Suppressor macrophage treated with lipopolysaccharide for 1 hour (primary cell): ENCODE results near the gene AKR1C2.
"Not testable (repeated sequence)": the region's sequence is repeated elsewhere in the genome, so short reads cannot be mapped to it uniquely, and the experiment has no call there.

Experiments
- DNase-seq, 3 donors: peaks; one replicate each; pipeline ENCODE4 v3.0.0-alpha.2; 2020 to 2022

Gene AKR1C2

GRCh38 chr10:5023177-5023805 lies 19.6 kb upstream of the AKR1C2 start:
- peak in 2 of 3 donors; percentile 20 to 21 for DNase-seq

GRCh38 chr10:5021624-5022290 lies 18.1 kb upstream of the AKR1C2 start:
- DNase-seq: peak; percentile 32 to 57 (median 34)

DNA sequence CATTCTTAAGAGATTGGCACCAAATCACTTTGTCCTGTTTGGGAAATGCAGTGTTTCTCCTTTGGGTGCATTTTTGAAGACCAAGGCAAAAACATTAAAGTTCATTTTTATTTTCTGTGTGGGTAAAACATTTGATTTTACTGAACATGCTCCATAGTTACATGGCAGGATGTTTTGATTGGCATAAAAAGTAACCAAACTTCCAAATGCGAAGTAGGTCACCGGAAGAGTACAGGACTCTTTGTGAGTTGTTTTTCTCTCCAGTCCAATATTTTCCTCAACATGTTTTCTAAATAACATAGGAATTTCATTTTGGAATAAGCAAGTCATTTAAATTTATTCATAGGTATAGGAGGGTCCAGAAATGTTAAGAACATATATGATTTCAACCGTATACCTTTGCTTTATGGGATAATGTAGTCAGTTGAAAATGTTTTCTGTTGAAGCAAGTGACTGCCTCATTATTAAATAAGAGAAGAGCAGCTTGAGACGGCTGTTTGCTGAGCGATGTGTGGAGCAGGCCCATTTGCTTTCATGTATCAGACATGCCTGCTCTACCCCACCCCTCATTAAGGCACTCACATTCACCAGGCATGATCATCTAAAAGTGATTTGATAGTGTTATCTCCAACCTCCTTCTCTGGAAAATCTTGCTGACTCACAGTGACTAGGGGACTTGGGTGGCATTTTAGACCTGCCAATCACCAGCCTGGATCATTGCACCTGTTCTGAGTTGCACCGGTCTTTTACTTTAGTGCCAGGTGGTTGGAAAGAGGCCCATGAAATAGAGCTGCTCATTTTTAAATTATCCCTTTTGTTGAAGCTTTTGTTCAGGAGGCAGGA lies 16.3 kb upstream of the AKR1C2 start:
- not testable (repeated sequence) for DNase-seq

DNA sequence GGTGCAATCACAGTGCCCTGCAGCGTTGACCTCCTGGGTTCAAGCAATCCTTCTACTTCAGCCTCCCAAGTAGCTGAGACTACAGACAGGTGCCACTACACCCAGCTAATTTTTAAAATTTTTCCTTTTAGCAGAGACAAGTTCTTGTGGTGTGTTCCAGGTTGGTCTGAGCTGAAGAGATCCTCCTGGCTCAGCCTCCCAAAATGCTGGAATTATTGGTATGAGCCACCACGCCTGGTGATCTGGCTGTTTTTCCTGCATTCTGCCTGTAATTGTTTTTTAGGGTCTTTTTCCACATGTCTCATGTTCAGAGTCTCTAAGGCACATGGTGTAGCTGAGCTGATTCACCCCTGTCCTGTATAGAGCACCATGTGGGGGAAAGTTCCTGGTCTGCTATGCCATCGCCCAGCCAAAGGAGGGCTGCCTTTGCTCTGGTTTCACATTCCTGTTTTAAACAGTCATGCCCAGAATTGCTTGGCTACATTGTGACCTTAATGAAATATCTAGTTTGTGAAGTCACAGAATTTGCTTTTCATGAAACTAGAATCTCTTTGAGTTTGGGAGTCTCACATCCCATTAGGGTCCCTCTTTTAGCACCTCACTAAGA lies 15.1 kb upstream of the AKR1C2 start:
- DNase-seq: peak; percentile 58 to 62 (median 60)

GRCh38 chr10:5018134-5018533 lies 14.5 kb upstream of the AKR1C2 start:
- DNase-seq: peak in 1 of 3 donors; percentile 9

- peak in 1 of 3 donors; percentile 8 for DNase-seq
Observed at GRCh38 chr10:5014936-5015335, 11.3 kb upstream of the AKR1C2 start.

- not testable (repeated sequence) for DNase-seq
Observed at GRCh38 chr10:5014200-5014910, 10.7 kb upstream of the AKR1C2 start.

DNA sequence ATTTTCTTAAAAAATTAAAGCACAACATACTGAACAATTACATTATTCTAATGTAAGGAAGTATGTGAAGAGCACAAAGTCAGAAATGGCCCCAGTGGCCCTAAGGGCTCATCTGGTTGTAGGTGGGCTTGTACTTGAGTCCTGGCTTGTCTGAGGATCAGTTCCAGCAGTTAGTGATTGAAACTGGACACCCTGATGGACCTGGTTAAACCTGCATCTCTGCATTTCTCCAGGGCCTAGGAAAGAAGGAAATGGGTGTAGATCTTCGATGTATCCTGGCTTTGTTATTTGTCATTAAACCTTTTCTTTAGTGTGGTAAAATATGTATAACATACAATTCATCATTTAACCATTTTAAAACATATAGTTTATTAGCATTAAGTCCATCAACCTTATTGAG lies 9.7 kb upstream of the AKR1C2 start:
- no peak for DNase-seq

DNA sequence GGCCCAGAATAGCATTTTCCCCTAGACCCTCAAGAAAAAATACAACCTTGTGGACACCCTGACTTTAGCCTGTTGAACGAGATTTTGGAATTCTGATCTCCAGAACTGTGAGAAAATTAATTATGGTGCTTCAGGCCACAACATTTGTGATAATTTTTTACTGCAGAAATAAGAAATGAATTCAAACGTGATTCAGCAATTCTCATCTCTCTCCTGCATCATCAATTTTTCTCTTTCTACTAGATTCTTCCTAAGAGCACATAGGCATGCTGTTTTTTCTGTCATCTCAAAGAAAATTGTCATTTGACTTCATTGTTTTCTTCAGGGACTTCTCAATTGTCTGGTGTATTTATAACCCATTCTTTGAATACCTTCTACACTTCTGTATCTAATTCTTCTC lies 8.9 kb upstream of the AKR1C2 start:
- no peak for DNase-seq

DNA sequence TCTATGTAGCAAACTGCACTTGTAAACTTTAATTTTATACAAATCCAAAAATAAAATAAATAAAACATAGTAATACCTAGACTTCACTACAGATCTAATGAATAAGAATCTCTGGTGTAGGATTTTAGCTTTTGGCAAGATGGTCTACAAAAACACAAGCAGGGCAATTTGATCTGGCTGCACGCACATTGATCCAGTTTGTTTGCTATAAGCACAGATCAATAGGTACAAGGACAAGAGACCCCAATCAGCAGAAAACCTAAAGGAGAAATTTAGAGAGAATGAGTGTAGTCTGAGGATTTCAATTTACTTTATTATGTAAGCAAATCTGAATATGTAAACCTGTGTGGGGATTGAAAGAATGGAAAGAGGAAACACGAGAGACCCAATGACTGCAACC lies 7.7 kb upstream of the AKR1C2 start:
- not testable (repeated sequence) for DNase-seq

DNA sequence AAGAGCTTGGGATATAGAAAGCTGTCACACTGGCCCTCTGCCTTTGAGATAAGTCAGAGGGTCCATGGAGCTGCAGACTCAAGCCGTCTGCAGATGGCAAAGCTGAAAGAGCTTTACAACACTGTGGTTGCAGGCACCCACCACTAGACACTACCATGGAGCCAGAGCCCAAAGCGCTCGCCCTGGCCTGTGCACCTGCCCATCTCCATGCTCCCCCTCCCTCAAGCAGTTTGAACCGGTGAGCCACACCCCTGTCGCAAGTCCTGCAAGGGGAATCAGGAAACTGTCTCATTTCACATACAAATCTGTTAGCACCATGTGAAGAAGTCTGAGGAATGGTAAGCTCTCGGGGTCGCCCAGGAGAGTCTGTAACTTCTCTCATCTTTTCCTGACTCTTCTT lies 6.4 kb upstream of the AKR1C2 start:
- DNase-seq: not testable (repeated sequence)

DNA sequence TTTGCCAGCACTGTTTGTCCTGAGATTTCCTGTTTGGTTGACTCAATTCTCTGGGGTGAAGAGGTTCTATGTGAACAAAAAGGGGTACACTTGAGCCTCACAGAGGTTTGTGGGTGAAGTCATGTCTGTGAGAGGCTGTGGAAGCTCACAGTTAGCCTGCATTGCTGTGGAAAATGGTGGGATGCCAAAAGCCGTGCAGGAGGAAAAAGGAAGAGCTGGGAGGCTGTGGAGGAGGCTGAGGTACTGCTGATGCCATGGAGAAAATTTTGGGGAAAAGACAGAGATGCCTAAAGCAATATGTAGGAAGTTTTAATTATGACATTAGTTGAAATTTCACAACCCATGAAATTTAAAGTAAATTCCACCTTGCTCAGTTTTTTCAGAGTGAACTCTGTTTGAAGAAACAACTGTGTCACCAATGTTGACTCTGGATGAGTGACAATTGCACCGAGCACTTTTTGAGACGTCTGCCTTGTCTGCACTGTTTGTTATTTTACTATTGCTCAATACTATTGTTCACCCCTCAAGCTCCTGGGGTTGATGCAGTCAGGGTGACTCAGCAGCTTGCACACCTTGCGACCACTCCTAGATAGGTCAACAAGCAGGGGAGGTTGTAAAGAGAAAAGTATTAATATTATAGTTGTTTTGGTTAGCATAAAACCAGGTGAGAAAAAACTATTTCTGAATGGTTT lies 5.3 kb upstream of the AKR1C2 start:
- DNase-seq: peak in 2 of 3 donors; percentile 35 to 42

DNA sequence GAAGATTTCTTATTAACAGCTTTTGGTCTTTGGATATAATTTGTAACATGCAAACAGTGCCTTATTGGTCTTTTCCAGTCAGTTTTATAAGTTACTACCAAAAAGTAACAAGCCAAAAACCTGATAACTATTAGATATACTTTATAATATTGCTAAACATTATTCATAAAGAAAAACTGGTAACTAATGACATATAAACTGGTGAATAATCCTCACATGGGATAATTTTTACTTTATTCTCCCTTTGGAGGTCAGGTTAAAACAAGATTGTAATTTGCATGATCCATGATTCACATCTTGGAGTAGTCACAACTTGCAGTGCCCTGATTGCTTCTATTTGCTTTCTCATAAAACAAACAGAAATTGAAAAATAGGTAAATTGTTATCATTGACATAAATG lies 844 bp upstream of the AKR1C2 start:
- DNase-seq: not testable (repeated sequence)

DNA sequence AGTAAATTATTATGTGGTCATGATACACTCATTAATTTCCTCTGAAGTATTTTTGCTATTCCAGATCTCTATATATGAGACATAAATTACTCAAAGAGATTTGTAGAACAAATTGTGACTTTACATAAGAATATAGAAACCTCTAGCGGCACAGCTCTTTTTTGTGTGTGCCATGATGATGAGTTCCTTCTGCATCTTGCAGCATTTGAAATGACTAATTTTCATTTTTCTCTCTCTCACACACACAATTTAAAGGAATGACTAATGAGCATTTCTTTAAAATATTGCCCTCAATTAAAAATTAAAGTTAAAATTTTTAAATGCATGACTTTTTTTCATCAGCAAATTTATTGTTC lies 351 bp upstream of the AKR1C2 start:
- DNase-seq: not testable (repeated sequence)

DNA sequence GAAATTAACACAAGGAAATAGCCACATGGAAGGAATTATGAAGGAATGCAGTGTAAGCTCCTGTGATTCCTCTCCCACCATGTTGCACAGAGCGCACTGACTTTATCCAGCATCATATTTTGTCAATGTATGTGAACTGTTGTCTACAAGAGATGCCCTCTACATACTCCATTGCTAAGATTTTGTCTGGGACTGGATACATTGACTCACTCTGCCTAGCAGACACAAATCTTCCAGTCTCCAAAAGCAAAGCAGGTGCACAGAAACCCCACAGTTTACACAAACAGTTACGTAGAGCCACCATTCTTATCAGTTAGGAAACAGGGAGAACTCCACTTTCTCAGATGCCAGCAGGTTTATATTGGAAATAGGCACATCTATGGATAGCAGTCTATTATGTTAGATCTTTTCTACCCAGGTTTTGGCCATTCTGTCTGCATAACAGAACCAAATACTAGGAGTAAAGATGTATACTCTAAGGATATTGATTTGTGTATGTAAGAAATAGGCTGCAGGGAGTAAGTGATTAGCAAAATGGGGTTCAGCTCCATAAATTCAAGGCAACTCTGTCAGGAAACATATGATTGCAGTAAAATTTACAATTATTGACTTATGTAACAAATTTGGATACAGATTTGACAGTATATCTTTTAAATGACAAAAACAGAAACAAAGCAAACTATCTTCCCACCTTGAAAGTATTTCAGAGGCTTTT lies 1.5 kb downstream of the AKR1C2 start:
- no peak for DNase-seq

DNA sequence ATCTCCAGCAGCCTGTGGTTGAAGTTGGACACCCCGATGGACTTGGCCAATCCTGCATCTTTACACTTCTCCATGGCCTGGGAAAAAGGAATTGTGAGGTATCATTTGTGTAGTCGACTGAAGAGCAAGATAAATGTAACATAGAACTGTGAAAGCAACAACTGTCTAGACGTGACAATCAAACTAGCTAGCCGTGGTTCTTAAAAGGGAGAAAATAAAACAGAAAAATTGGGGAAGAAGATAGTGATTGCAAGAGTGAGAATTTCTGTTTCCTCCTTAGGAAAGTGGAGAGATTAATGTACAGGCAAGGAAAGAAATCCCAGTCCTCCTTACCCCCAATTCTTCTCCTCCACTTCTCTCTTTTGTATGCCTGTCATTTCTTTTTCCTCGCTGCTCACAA lies 5.0 kb downstream of the AKR1C2 start:
- DNase-seq: no peak

GRCh38 chr10:4994260-4994659 lies 9.4 kb downstream of the AKR1C2 start:
- DNase-seq: not testable (repeated sequence)

- DNase-seq: not testable (repeated sequence)
Observed at GRCh38 chr10:4992564-4992963, 11.1 kb downstream of the AKR1C2 start.

DNA sequence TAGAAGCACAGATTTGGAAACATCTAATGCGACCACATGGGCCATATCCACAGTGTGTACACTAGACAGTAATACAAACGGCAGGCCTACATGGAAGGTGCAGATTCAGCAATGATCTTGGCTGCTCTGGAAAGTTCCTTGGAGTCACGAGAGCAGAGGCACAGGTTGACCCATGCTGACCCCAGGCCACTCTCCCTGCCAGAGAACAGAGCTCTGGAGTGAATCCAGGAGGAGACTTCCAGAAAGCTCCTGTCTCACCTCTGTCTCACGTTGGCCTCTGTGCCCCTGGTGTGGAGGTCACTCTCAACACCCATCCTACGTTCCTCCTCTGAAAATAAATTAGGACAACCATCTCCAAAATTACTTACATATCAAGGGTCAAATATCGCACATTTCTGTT lies 12.2 kb downstream of the AKR1C2 start:
- not testable (repeated sequence) for DNase-seq

DNA sequence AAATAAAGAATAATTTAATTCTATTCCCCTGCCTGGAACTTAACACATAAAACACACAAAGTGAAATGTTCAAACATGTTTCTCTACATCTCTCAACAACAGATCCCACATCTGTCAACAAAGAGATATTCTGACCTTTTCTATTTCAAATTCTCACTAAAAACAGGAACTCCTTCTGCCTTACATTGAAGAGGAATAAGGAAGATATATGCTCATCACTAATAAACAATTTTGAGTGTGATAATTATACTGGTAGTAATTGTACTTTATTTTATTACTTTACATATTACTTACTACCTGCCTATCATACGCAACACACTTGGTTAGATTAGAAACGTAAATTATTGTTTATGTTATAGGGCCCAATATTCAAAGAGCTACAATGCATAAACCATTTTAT lies 13.4 kb downstream of the AKR1C2 start:
- DNase-seq: no peak

DNA sequence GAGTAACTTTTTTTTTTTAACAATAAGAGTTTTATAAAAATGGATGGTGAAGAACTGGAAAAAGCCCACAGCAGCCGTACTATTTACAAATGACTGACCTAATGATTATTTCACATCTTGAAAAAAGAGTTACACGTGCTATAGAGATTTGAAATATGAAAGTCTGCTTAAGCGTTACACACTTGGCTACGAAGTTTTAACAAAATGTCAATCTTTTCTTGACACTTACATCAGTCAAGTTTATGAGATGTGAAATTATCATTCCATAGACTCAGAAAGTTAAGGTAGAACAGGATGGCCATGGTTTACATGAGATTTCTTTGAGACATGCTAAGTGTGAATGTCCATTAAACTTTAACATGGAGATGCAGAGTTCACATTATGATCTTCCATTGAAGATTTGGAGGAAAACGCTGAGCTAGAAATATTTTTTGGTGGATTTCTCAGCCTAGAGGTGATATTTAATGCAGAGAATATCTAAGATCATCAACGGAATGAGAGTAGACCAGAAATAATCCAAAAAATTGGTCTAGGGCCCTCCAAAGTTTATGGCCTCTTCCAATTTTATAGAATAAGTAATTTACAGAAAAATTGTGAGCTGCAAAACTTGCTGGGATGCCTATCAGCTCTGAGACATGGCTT lies 15.5 kb downstream of the AKR1C2 start:
- not testable (repeated sequence) for DNase-seq
